GM19023 (cell line): ENCODE data around the gene NUDCD3.

ENCODE experiments used
- ATAC-seq: cut with Tn5 transposase; IDR thresholded peaks from one replicate; pipeline ENCODE4 v1.9.1; 2021; ENCODE audit warnings: mild to moderate bottlenecking, moderate library complexity; ENCODE audit not compliant: unreplicated experiment

Gene NUDCD3

GRCh38 chr7:44372560-44373417 lies 117.7 kb downstream of the NUDCD3 start:
- no peak for ATAC-seq

GRCh38 chr7:44368885-44369284 lies 121.6 kb downstream of the NUDCD3 start:
- ATAC-seq: no peak

- no peak for ATAC-seq
Measured at GRCh38 chr7:44368455-44368854, 122.0 kb downstream of the NUDCD3 start.

- ATAC-seq: no peak
Measured at GRCh38 chr7:44367475-44368043, 122.9 kb downstream of the NUDCD3 start.

- no peak for ATAC-seq
Measured at GRCh38 chr7:44366986-44367385, 123.5 kb downstream of the NUDCD3 start.

- ATAC-seq: no peak
Measured at GRCh38 chr7:44353668-44354067, 136.8 kb downstream of the NUDCD3 start.

GRCh38 chr7:44348851-44349781 lies 141.3 kb downstream of the NUDCD3 start:
- no peak for ATAC-seq

GRCh38 chr7:44348300-44348699 lies 142.2 kb downstream of the NUDCD3 start:
- ATAC-seq: no peak

- ATAC-seq: no peak
Measured at GRCh38 chr7:44347546-44348114, 142.8 kb downstream of the NUDCD3 start.

GRCh38 chr7:44346063-44346462 lies 144.4 kb downstream of the NUDCD3 start:
- ATAC-seq: no peak

GRCh38 chr7:44341401-44341800 lies 149.1 kb downstream of the NUDCD3 start:
- no peak for ATAC-seq

- ATAC-seq: no peak
Measured at GRCh38 chr7:44338600-44338999, 151.9 kb downstream of the NUDCD3 start.

GRCh38 chr7:44336491-44336890 lies 154.0 kb downstream of the NUDCD3 start:
- ATAC-seq: no peak

GRCh38 chr7:44335184-44335583 lies 155.3 kb downstream of the NUDCD3 start:
- no peak for ATAC-seq

- no peak for ATAC-seq
Measured at GRCh38 chr7:44334734-44335097, 155.7 kb downstream of the NUDCD3 start.

GRCh38 chr7:44333911-44334733 lies 156.3 kb downstream of the NUDCD3 start:
- ATAC-seq: no peak

- no peak for ATAC-seq
Measured at GRCh38 chr7:44331682-44332081, 158.8 kb downstream of the NUDCD3 start.

- no peak for ATAC-seq
Measured at GRCh38 chr7:44330331-44330730, 160.1 kb downstream of the NUDCD3 start.

GRCh38 chr7:44329888-44330287 lies 160.6 kb downstream of the NUDCD3 start:
- no peak for ATAC-seq
